GM19099 (cell line): ENCODE measurements around the gene GLDN.

Experiments used
- POLR2A ChIP-seq: IDR thresholded peaks from 3 replicates; pipeline ENCODE4 v1.6.1; 2011; ENCODE audit warnings: low read depth; ENCODE audit not compliant: insufficient read length; ENCODE audit errors: extremely low read depth

GLDN gene

DNA sequence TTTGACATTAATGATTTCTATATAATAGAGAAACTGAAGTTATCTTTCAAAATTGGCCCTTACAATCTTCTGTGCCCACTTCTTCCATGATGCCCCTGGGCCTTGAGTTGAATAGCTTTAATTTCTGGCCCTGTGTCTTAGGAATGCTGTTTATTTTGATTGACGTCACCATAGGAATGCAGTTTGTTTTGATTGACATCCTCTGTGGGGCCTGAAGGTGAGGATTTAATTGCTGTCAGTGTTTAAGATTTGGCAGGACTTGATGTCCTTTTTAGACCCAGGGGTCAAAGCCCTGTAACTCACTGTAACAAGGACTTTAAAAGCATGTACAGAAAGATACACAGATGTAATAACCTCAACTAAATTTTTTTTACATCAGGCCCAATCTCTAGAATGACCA, 83.3 kb downstream of the GLDN start:
- TF ChIP-seq POLR2A: no peak

DNA sequence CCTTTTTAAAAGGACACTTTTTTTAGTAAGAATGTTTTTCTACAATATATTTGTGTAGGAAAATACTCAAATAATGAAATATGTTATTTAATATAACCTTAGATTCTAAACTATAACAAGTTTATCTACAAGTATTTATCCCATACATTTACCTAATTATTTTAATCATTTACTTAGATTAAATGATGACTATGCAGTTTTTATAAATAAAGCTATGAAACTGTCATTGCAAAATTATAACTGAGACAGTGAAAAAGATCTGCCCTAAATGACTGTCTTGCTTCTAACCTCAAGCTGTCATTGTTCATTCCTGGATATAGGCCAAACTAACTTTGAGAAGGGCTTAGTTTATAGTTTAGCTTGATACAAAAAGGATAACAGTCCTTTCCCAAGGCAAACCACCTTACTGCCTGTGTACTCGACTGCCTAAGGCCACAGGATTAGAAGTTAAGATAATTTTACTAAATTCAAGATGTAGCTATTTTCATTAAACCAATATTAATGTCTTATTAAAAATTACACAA, 84.1 kb downstream of the GLDN start:
- TF ChIP-seq POLR2A: no peak

GRCh38 chr15:51438526-51438925, 97.1 kb downstream of the GLDN start:
- TF ChIP-seq POLR2A: no peak

GRCh38 chr15:51443282-51443914, 101.9 kb downstream of the GLDN start:
- TF ChIP-seq POLR2A: no peak

DNA sequence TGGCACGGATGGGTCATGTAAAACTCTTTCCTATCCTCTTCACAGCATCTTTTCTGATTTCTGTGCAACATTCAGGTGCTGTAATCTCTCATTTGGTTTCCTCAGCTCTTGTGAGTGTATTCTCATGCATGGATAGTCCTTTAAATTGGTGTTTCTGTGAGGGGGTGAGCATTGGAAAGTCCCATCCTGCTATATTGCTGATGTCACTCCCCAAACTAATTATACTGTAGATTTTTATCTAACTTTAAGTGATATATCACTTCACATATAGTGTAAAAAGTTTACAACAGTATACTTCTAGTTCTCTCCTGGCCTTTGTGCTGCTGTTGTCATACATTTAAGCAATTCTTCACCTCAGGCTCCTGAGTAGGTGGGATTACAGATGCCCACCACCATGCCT, 102.7 kb downstream of the GLDN start:
- TF ChIP-seq POLR2A: no peak

- no peak for TF ChIP-seq POLR2A
Observed at GRCh38 chr15:51444807-51445206, 103.4 kb downstream of the GLDN start.

DNA sequence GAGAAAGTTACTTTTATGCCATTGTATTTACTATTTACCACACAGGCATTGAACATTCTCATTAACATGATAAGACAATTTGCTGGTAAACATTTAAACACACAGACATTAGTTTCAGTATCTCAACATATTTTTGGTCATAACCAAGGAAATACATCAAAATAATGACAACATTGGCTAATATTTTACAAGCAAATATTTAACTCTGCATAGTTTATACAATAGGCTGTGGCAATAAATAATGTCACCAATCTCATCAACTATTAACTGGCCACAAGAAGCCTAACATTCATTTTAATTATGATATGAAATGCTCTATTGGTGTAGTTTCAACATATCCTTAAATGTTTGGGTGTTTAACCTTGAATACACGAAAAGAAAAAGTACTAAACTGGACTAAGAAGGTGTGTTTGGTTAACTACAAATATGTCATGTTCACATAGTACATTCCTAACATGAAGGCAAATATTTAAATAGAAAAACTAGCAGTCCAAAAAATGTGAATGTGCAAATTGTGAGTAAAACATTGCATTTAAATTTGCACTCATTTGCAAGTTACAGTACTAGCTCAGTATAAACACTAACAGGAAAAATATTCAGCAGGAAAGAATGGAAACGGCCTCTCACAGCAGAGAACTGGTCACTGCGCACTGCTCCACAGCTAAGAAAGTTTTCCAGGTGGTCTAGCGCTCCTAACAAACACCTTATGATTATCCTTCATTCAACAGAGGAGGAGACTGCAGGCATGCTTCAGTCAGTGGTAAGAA, 106.6 kb downstream of the GLDN start:
- TF ChIP-seq POLR2A: no peak

DNA sequence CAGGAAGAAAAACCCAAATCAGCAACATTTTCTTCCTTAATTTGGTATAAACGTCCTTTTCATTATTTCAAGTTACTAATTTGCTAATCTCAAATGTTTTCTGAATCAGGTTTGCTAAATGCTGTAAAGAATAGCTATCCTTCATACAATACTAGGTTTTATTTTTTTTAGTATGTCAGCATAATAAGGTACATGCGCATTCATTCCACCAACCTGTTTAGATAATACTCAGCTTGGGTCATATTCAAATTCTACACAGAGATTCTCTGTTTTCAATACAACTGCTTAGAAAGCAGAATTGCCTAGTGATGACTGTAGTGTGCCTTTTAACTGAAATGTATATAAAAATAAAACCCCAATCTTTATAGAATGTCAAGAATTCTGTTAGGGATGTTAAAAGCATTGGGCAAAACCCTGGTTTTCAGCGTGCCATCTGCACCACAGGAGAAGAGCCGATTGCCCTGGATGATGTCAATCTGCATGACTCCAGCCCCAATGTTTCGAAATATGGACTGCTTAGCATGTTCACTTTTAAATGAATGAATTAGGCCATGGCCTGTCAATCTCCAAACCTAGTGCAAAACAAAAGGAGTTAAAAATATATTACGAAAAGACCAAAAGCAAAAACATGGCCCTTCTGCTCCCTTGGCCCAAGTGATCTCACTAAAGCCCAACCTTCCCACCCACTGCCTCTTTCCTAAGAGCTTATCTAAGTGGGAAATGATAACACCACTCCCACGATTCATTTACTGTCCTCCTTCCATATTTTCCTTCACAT, 107.4 kb downstream of the GLDN start:
- TF ChIP-seq POLR2A: no peak

GRCh38 chr15:51450001-51450400, 108.5 kb downstream of the GLDN start:
- TF ChIP-seq POLR2A: no peak
